ENCODE data around the gene FAXC. TPM values are rescaled to one million over a fixed set of nuclear protein-coding genes. Genes with fewer than 3 reads are reported as not detected.

Gene FAXC
- total RNA-seq, 4 donors from 2014 or later, result 0.20 to 1.5 (median 0.80) TPM; not detected in 1

GRCh38 chr6:99254616-99255550 lies 94.6 kb downstream of the FAXC start:
- H3K4me1 ChIP-seq, result no peaks in the 10 kb centered on the region
- DNase-seq (no peak), ATAC-seq (no peak)
- intact Hi-C loops (cut with DNase I; ENCODE audit: low total_unique reads), result no loop called here
- TF ChIP-seq POLR2A (IDR thresholded peaks at IDR 0.05), result no peak
- no peaks in the 10 kb centered on the region for H3K9me3 ChIP-seq
- no peak overlapping the region for H3K4me3 ChIP-seq
- no peak overlapping the region for H3K27ac ChIP-seq
- H3K27me3 ChIP-seq, result no peaks in the 10 kb centered on the region
- in situ Hi-C loops (cut with MboI; ENCODE audit: low sequenced_read_pairs in 4 of 4), result no loop called here
- no peaks in the 10 kb centered on the region for H3K36me3 ChIP-seq

- Histone ChIP-seq H3K9me3 (no peaks in the 10 kb centered on the region), H3K27me3 (no peaks in the 10 kb centered on the region), H3K27ac (no peak overlapping the region), H3K36me3 (no peaks in the 10 kb centered on the region), H3K4me3 (no peak overlapping the region), H3K4me1 (no peaks in the 10 kb centered on the region)
- intact Hi-C loops (cut with DNase I; ENCODE audit: low total_unique reads) (no loop called here), in situ Hi-C loops (cut with MboI; ENCODE audit: low sequenced_read_pairs in 4 of 4) (no loop called here)
- no peak for ATAC-seq
- no peak for TF ChIP-seq POLR2A (IDR thresholded peaks at IDR 0.05)
- no peak for TF ChIP-seq CTCF (IDR thresholded peaks at IDR 0.05 in 4 of 5, conservative IDR thresholded peaks at IDR 0.05 in 1 of 5)
- no peak for DNase-seq
These were observed 96.2 kb downstream of the FAXC start for GRCh38 chr6:99253271-99253670.

- H3K9me3 ChIP-seq, result no peaks in the 10 kb centered on the region
- TF ChIP-seq CTCF (IDR thresholded peaks at IDR 0.05 in 4 of 5, conservative IDR thresholded peaks at IDR 0.05 in 1 of 5) (no peak), POLR2A (IDR thresholded peaks at IDR 0.05) (no peak)
- intact Hi-C loops (cut with DNase I; ENCODE audit: low total_unique reads) (no loop called here), in situ Hi-C loops (cut with MboI; ENCODE audit: low sequenced_read_pairs in 4 of 4) (no loop called here)
- H3K4me1 ChIP-seq, result no peaks in the 10 kb centered on the region
- H3K27me3 ChIP-seq, result no peaks in the 10 kb centered on the region
- DNase-seq (no peak), ATAC-seq (no peak)
- H3K36me3 ChIP-seq, result no peaks in the 10 kb centered on the region
- no peak overlapping the region for H3K4me3 ChIP-seq
- no peak overlapping the region for H3K27ac ChIP-seq
These were observed 97.1 kb downstream of the FAXC start for GRCh38 chr6:99252421-99252820.

GRCh38 chr6:99250476-99250875 lies 99.0 kb downstream of the FAXC start:
- DNase-seq, result no peak
- H3K27me3 ChIP-seq, result no peaks in the 10 kb centered on the region
- H3K4me1 ChIP-seq, result no peaks in the 10 kb centered on the region
- no peaks in the 10 kb centered on the region for H3K9me3 ChIP-seq
- intact Hi-C loops (cut with DNase I; ENCODE audit: low total_unique reads) (no loop called here), in situ Hi-C loops (cut with MboI; ENCODE audit: low sequenced_read_pairs in 4 of 4) (no loop called here)
- no peak for ATAC-seq
- no peak overlapping the region for H3K4me3 ChIP-seq
- TF ChIP-seq POLR2A (IDR thresholded peaks at IDR 0.05) (no peak), CTCF (IDR thresholded peaks at IDR 0.05 in 4 of 5, conservative IDR thresholded peaks at IDR 0.05 in 1 of 5) (no peak)
- no peaks in the 10 kb centered on the region for H3K36me3 ChIP-seq
- H3K27ac ChIP-seq, result no peak overlapping the region

- ATAC-seq (no peak), DNase-seq (no peak)
- no peak overlapping the region for H3K27ac ChIP-seq
- TF ChIP-seq CTCF (IDR thresholded peaks at IDR 0.05 in 4 of 5, conservative IDR thresholded peaks at IDR 0.05 in 1 of 5) (no peak), POLR2A (IDR thresholded peaks at IDR 0.05) (no peak)
- H3K4me3 ChIP-seq, result no peak overlapping the region
- no peaks in the 10 kb centered on the region for H3K9me3 ChIP-seq
- no peaks in the 10 kb centered on the region for H3K4me1 ChIP-seq
- in situ Hi-C loops (cut with MboI; ENCODE audit: low sequenced_read_pairs in 4 of 4), result no loop called here
- H3K36me3 ChIP-seq, result no peaks in the 10 kb centered on the region
- H3K27me3 ChIP-seq, result no peaks in the 10 kb centered on the region
- intact Hi-C loops (cut with DNase I; ENCODE audit: low total_unique reads), result no loop called here
These were observed 102.9 kb downstream of the FAXC start for GRCh38 chr6:99246602-99247001.
